Mesenchymal stem cell (in vitro differentiated cells and primary cell): ENCODE measurements around the gene MAP3K4.

Source experiments
- DNase-seq: peaks from one replicate; pipeline ENCODE4 v3.0.0-alpha.2; 2013
- H2AFZ ChIP-seq: one replicate; pipeline ENCODE4 v1.6.1; 2013; ENCODE audit warnings: low read depth, mild to moderate bottlenecking, control low read depth, inconsistent platforms, low read length, moderate library complexity
- H2AK5ac ChIP-seq: 2 replicates; pipeline ENCODE4 v1.6.1; 2013; ENCODE audit warnings: low read length, moderate library complexity, mild to moderate bottlenecking, inconsistent platforms; ENCODE audit not compliant: severe bottlenecking
- H2BK120ac ChIP-seq: one replicate; pipeline ENCODE4 v1.6.1; 2013; ENCODE audit warnings: low read depth, mild to moderate bottlenecking, inconsistent platforms, low read length, moderate library complexity
- H2BK12ac ChIP-seq, 2 experiments: one replicate each; pipeline ENCODE4 v1.6.1; 2013; ENCODE audit warnings: inconsistent platforms in 2 of 2, low read length in 2 of 2, mild to moderate bottlenecking in 2 of 2, moderate library complexity in 2 of 2, control low read depth in 1 of 2
- H2BK15ac ChIP-seq: one replicate; pipeline ENCODE4 v1.6.1; 2013; ENCODE audit warnings: mild to moderate bottlenecking, low read depth, inconsistent platforms; ENCODE audit not compliant: poor library complexity, severe bottlenecking
- H2BK5ac ChIP-seq: 2 replicates; pipeline ENCODE4 v1.6.1; 2013; ENCODE audit warnings: low read depth, mild to moderate bottlenecking, low read length, control low read depth, inconsistent platforms; ENCODE audit not compliant: poor library complexity, severe bottlenecking
- H3K14ac ChIP-seq, 2 experiments: one replicate each; pipeline ENCODE4 v1.6.1; 2013; ENCODE audit warnings: inconsistent platforms in 2 of 2, low read length in 2 of 2, control low read depth in 1 of 2, mild to moderate bottlenecking in 1 of 2, moderate library complexity in 1 of 2
- H3K18ac ChIP-seq, 2 experiments: one replicate each; pipeline ENCODE4 v1.6.1; 2013; ENCODE audit warnings: inconsistent platforms in 2 of 2, low read length in 2 of 2, control low read depth in 1 of 2, low read depth in 1 of 2, mild to moderate bottlenecking in 1 of 2
- H3K23ac ChIP-seq, 2 experiments: one replicate each; pipeline ENCODE4 v1.6.1; 2013; ENCODE audit warnings: inconsistent platforms in 2 of 2, low read length in 2 of 2, mild to moderate bottlenecking in 2 of 2, moderate library complexity in 2 of 2, control low read depth in 1 of 2
- H3K27ac ChIP-seq: 2 replicates; pipeline ENCODE4 v1.5.1; 2013; ENCODE audit warnings: mild to moderate bottlenecking, moderate library complexity, low read length, control low read depth, inconsistent platforms; ENCODE audit not compliant: poor library complexity, severe bottlenecking
- H3K27me3 ChIP-seq, 2 experiments: 2 replicates each; pipeline versions ENCODE4 v1.6.1 to v1.7.0; 2013; ENCODE audit warnings: low read length in 2 of 2, mild to moderate bottlenecking in 2 of 2, moderate library complexity in 2 of 2, control low read depth in 1 of 2, inconsistent platforms in 1 of 2; ENCODE audit not compliant: control insufficient read depth in 1 of 2, insufficient read depth in 1 of 2
- H3K36me3 ChIP-seq, 2 experiments: 2 replicates each; pipeline versions ENCODE4 v1.6.1 to v1.7.0; 2013; ENCODE audit warnings: low read length in 2 of 2, control low read depth in 1 of 2, inconsistent platforms in 1 of 2, low read depth in 1 of 2, mild to moderate bottlenecking in 1 of 2; ENCODE audit not compliant: insufficient read depth in 2 of 2, control insufficient read depth in 1 of 2
- H3K4ac ChIP-seq, 2 experiments: one replicate each; pipeline ENCODE4 v1.6.1; 2013; ENCODE audit warnings: inconsistent platforms in 2 of 2, low read length in 2 of 2, mild to moderate bottlenecking in 2 of 2, moderate library complexity in 2 of 2, control low read depth in 1 of 2, low read depth in 1 of 2
- H3K4me1 ChIP-seq: 2 replicates; pipeline ENCODE4 v1.6.1; 2013; ENCODE audit warnings: low read depth, low read length, control low read depth; ENCODE audit not compliant: control insufficient read depth, insufficient read depth
- H3K4me2 ChIP-seq: 2 replicates; pipeline ENCODE4 v1.6.1; 2013; ENCODE audit warnings: low read length, mild to moderate bottlenecking, inconsistent platforms; ENCODE audit not compliant: poor library complexity, severe bottlenecking
- H3K4me3 ChIP-seq, 2 experiments: 2 replicates each; pipeline versions ENCODE4 v1.5.1 to v1.7.0; 2013; ENCODE audit warnings: low read length in 2 of 2, mild to moderate bottlenecking in 2 of 2, control low read depth in 1 of 2, low read depth in 1 of 2; ENCODE audit not compliant: insufficient read depth in 1 of 2
- H3K79me1 ChIP-seq: replicated peaks from 2 replicates; pipeline ENCODE4 v1.6.1; 2013; ENCODE audit warnings: mild to moderate bottlenecking, control low read depth, low read length, inconsistent platforms; ENCODE audit not compliant: poor library complexity, severe bottlenecking
- H3K9ac ChIP-seq: 2 replicates; pipeline ENCODE4 v1.7.0; 2013; ENCODE audit warnings: mild to moderate bottlenecking, low read length, moderate library complexity
- H3K9me3 ChIP-seq: 2 replicates; pipeline ENCODE4 v1.7.0; 2013; ENCODE audit warnings: mild to moderate bottlenecking, low read length; ENCODE audit not compliant: control insufficient read depth
- H4K8ac ChIP-seq: one replicate; pipeline ENCODE4 v1.6.1; 2013; ENCODE audit warnings: inconsistent platforms, mild to moderate bottlenecking, low read length, moderate library complexity
- H4K91ac ChIP-seq: one replicate; pipeline ENCODE4 v1.6.1; 2013; ENCODE audit warnings: mild to moderate bottlenecking, low read length, inconsistent platforms
- WGBS: methylation state at CpG from one replicate; pipeline ENCODE4 v1.1.7; 2013; ENCODE audit warnings: mixed read lengths; 5-methylcytosine and 5-hydroxymethylcytosine counted together

Gene MAP3K4

DNA sequence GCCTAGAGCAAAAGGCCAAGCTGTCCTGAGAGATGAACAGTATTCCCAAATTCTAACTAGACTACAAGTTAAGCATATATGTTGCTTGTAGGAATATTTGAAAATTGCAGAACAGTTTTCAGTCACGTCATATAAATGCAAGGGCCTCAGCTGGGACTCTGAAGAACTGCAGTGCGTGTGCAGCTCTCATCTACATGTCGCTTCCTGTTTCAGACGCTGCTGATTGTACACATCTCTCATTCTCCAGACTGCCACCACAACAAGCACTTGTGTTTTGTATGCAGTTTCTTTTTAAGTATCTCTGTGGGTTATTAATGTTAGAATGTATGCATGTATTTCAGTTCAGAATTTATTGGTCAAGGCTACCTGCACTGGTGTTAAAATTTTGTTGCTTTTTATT, 119.7 kb downstream of the MAP3K4 start:
- Histone ChIP-seq H2BK120ac (no peak overlapping the region), H3K79me1 (peaks cover 2% of the 10 kb centered on the region), H2BK15ac (no peak overlapping the region), H2AFZ (no peak overlapping the region), H3K27me3 (no peaks in the 10 kb centered on the region), H3K4me2 (no peak overlapping the region), H2AK5ac (no peak overlapping the region), H4K8ac (no peak overlapping the region), H3K9ac (no peak overlapping the region), H3K9me3 (no peaks in the 10 kb centered on the region), H3K18ac (no peak overlapping the region), H3K4me3 (no peak overlapping the region), H3K14ac (no peak overlapping the region), H4K91ac (no peak overlapping the region), H3K36me3 (peaks cover 38 to 98% of the 10 kb centered on the region in 2 experiments), H2BK12ac (no peak overlapping the region), H3K27ac (no peak overlapping the region), H3K23ac (no peak overlapping the region), H3K4ac (no peak overlapping the region), H2BK5ac (no peak overlapping the region), H3K4me1 (peaks cover 2% of the 10 kb centered on the region)
- DNase-seq = no peak
- WGBS = 95% methylated on average over 3 of the region's 4 CpGs

DNA sequence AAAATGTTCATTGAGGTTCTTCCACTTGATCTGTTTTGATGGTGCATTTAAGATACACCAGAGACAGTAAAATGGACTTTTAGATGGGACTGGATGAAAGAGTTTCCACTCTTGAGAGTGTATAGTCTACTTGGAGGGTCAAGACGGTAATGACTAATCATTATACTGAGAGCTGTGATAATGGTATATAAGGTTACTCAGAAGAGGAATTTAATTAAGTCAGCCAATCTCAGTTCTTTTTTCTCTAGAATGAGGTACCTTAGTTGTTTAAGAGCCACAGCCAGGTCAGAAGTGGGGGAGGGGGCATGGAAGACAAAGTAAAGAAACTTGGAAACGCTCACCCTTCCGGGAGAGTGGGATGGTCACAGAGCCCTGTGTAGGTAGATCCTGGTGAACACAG, 123.9 kb downstream of the MAP3K4 start:
- H3K18ac ChIP-seq = no peak overlapping the region
- H3K9ac ChIP-seq = no peak overlapping the region
- no peaks in the 10 kb centered on the region for H3K79me1 ChIP-seq
- H3K36me3 ChIP-seq = peaks cover 29 to 97% of the 10 kb centered on the region in 2 experiments
- no peak overlapping the region for H2BK120ac ChIP-seq
- no peak overlapping the region for H2BK5ac ChIP-seq
- H2BK15ac ChIP-seq = no peak overlapping the region
- H3K4me1 ChIP-seq = no peaks in the 10 kb centered on the region
- H3K4me3 ChIP-seq = no peak overlapping the region
- no peak overlapping the region for H3K14ac ChIP-seq
- no peak overlapping the region for H2AFZ ChIP-seq
- H4K8ac ChIP-seq = no peak overlapping the region
- no peak overlapping the region for H3K23ac ChIP-seq
- H2AK5ac ChIP-seq = no peak overlapping the region
- no peak overlapping the region for H3K4ac ChIP-seq
- H3K4me2 ChIP-seq = no peak overlapping the region
- DNase-seq = no peak
- H4K91ac ChIP-seq = no peak overlapping the region
- no peak overlapping the region for H2BK12ac ChIP-seq
- no peak overlapping the region for H3K27ac ChIP-seq
- peaks cover 6% of the 10 kb centered on the region for H3K9me3 ChIP-seq
- 94% methylated on average over 3 of the region's 3 CpGs for WGBS
- H3K27me3 ChIP-seq = no peaks in the 10 kb centered on the region

DNA sequence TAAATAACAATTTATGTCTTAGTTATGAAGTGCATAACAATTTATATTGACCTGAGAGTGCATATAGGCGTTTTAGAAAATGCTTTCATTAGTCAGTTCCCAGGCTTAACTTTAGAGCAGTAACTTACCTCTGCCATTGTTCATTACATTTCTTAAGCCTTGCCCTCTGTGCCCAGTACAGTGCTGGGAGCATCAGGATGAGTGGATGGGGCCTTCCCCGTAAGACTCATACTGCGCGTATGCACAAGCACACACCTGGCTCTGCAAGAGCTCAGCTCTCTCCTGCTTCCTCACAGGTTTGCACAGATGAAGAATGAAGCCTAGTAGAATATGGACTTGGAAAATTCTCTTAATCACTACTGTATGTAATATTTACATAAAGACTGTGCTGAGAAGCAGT, 125.0 kb downstream of the MAP3K4 start:
- no peak overlapping the region for H2AK5ac ChIP-seq
- H2AFZ ChIP-seq = no peak overlapping the region
- H2BK5ac ChIP-seq = no peak overlapping the region
- H2BK15ac ChIP-seq = no peak overlapping the region
- no peaks in the 10 kb centered on the region for H3K4me1 ChIP-seq
- H3K36me3 ChIP-seq = peaks cover 23 to 95% of the 10 kb centered on the region in 2 experiments
- H3K4ac ChIP-seq = no peak overlapping the region
- H3K9me3 ChIP-seq = peaks cover 16% of the 10 kb centered on the region
- 96% methylated on average over 4 of the region's 4 CpGs for WGBS
- H3K27me3 ChIP-seq = no peaks in the 10 kb centered on the region
- H2BK12ac ChIP-seq = no peak overlapping the region
- H3K23ac ChIP-seq = no peak overlapping the region
- no peak overlapping the region for H3K4me3 ChIP-seq
- H3K79me1 ChIP-seq = peaks cover 2% of the 10 kb centered on the region
- no peak for DNase-seq
- H4K8ac ChIP-seq = no peak overlapping the region
- no peak overlapping the region for H4K91ac ChIP-seq
- H3K9ac ChIP-seq = no peak overlapping the region
- H3K18ac ChIP-seq = no peak overlapping the region
- H2BK120ac ChIP-seq = no peak overlapping the region
- no peak overlapping the region for H3K27ac ChIP-seq
- no peak overlapping the region for H3K4me2 ChIP-seq
- no peak overlapping the region for H3K14ac ChIP-seq

DNA sequence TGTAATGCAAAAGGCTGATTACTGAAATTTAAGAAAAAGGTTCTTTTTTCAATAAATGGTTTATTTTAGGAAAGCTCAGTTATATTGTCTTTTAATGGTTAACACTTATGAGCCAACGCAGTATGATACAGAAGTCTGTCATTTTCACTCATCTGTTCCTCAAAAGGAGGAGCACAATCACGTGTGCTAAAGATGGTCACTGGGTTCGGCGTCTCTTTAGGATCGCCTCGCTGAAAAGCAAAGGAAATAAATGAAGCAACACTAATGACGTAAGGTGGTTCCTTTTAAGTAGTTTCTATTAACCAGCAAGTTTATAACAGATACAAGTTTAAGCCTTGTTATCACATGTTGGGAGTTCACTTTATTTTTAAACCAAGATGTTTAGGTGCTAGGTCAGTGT, 125.7 kb downstream of the MAP3K4 start:
- no peak overlapping the region for H3K18ac ChIP-seq
- H3K9ac ChIP-seq = no peak overlapping the region
- no peak overlapping the region for H4K91ac ChIP-seq
- peaks cover 2% of the 10 kb centered on the region for H3K79me1 ChIP-seq
- no peak overlapping the region for H3K14ac ChIP-seq
- no peak overlapping the region for H3K27ac ChIP-seq
- H3K9me3 ChIP-seq = peaks cover 19% of the 10 kb centered on the region
- no peak overlapping the region for H2BK15ac ChIP-seq
- no peak overlapping the region for H2BK5ac ChIP-seq
- no peak overlapping the region for H3K23ac ChIP-seq
- H2AFZ ChIP-seq = no peak overlapping the region
- H2BK120ac ChIP-seq = no peak overlapping the region
- H3K27me3 ChIP-seq = no peaks in the 10 kb centered on the region
- no peak overlapping the region for H3K4ac ChIP-seq
- no peaks in the 10 kb centered on the region for H3K4me1 ChIP-seq
- 94% methylated on average over 6 of the region's 7 CpGs for WGBS
- no peak overlapping the region for H2AK5ac ChIP-seq
- H3K4me2 ChIP-seq = no peak overlapping the region
- H4K8ac ChIP-seq = no peak overlapping the region
- H3K36me3 ChIP-seq = peaks cover 18 to 90% of the 10 kb centered on the region in 2 experiments
- no peak for DNase-seq
- no peak overlapping the region for H3K4me3 ChIP-seq
- no peak overlapping the region for H2BK12ac ChIP-seq
